ENCODE data around the gene FAM169A. TPM values are rescaled to one million over a fixed set of nuclear protein-coding genes. Genes with fewer than 3 reads are reported as not detected.
A peak's percentile ranks its signal among the peaks of the same experiment; 100 is the strongest.

Gene FAM169A
- total and polyA plus RNA-seq, 2 experiments from 2014 or later, result 16.9 to 97.7 TPM

DNA sequence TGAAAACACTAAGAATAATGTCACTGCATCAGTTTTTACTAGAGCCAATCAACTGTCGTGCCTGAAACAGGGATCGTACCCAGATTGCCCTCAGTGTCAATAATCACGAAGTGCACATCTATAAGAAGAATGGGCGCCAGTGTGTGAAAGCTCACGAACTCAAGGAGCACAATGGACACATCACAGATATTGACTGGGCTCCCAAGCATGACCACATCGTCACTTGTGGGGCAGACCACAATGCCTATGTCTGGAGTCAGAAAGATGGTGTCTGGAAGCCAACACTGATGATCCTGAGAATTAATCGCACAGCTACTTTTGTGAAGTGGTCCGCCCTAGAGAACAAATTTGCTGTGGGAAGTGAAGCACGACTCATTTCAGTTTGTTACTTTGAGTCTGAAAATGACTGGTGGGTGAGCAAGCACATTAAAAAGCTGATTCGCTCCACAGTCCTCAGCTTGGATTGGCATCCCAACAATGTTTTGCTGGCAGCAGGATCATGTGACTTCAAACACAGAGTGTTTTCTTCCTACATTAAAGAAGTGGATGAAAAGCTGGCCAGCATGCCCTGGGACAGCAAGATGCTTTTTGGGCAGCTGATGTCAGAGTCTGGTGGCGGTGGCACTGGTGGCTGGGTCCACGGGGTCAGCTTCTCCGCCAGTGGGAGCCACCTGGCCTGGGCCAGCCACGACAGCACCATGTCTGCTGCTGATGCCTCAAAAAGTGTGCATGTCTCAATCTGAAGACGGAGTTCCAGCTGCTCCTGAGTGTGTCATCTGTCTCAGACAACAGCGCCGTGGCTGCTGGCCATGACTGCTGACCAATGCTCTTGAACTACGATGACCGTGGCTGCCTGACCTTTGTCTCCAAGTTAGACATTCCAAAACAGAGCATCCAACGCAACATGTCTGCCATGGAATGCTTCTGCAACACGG lies 66.9 kb downstream of the FAM169A start:
- no peak overlapping the region for H3K4me3 ChIP-seq
- DNase-seq (ENCODE audit: low spot score) (no peak), ATAC-seq (no peak)
- peaks cover 12% of the 10 kb centered on the region for H3F3A ChIP-seq (replicated peaks; ENCODE audit: low read depth)
- Mint-ChIP-seq H3K36me3 (ENCODE audit: low read depth) (peaks cover 77% of the 10 kb centered on the region), H3K27ac (peak overlapping the region; percentile 17; the same call in 1 of the 2 replicates), H3K4me3 (no peak overlapping the region), H3K9me3 (no peaks in the 10 kb centered on the region; the same call in 2 of the 3 replicates), H3K4me1 (no peaks in the 10 kb centered on the region; the same call in 2 of the 3 replicates), H3K27me3 (ENCODE audit: insufficient read depth, low read depth, poor library complexity) (peaks cover 7% of the 10 kb centered on the region)
- H4K20me1 ChIP-seq (replicated peaks; ENCODE audit: insufficient read depth), result no peaks in the 10 kb centered on the region; the same call in 1 of the 2 replicates
- no peak overlapping the region for H2AFZ ChIP-seq
- H3K27ac ChIP-seq (ENCODE audit: low read depth), result peak overlapping the region; percentile 61
- H3K27me3 ChIP-seq (ENCODE audit: insufficient read depth), result no peaks in the 10 kb centered on the region
- peaks cover 28% of the 10 kb centered on the region for H3K79me2 ChIP-seq (replicated peaks; ENCODE audit: insufficient read depth)
- H3K36me3 ChIP-seq (ENCODE audit: insufficient read depth), result peaks cover 62% of the 10 kb centered on the region
- TF ChIP-seq POLR2AphosphoS5 (IDR thresholded peaks at IDR 0.05; ENCODE audit: low read depth) (no peak), EZH2 (IDR thresholded peaks at IDR 0.05; ENCODE audit: low read depth, unreplicated experiment) (no peak), EZH2phosphoT487 (IDR thresholded peaks at IDR 0.05; ENCODE audit: unreplicated experiment) (no peak), STAT1 (IDR thresholded peaks at IDR 0.05; ENCODE audit: unreplicated experiment) (no peak), JUNB (IDR thresholded peaks at IDR 0.05; ENCODE audit: unreplicated experiment) (no peak), CREB1 (CRISPR knock-in tag; IDR thresholded peaks at IDR 0.05; ENCODE audit: low read depth) (no peak), ZNF114 (CRISPR knock-in tag; IDR thresholded peaks at IDR 0.05) (no peak), NANOG (IDR thresholded peaks at IDR 0.05; ENCODE audit: borderline replicate concordance) (no peak), ZNF331 (CRISPR knock-in tag; IDR thresholded peaks at IDR 0.05; ENCODE audit: low read depth) (no peak)
- TF ChIP-seq, protein P1, sequence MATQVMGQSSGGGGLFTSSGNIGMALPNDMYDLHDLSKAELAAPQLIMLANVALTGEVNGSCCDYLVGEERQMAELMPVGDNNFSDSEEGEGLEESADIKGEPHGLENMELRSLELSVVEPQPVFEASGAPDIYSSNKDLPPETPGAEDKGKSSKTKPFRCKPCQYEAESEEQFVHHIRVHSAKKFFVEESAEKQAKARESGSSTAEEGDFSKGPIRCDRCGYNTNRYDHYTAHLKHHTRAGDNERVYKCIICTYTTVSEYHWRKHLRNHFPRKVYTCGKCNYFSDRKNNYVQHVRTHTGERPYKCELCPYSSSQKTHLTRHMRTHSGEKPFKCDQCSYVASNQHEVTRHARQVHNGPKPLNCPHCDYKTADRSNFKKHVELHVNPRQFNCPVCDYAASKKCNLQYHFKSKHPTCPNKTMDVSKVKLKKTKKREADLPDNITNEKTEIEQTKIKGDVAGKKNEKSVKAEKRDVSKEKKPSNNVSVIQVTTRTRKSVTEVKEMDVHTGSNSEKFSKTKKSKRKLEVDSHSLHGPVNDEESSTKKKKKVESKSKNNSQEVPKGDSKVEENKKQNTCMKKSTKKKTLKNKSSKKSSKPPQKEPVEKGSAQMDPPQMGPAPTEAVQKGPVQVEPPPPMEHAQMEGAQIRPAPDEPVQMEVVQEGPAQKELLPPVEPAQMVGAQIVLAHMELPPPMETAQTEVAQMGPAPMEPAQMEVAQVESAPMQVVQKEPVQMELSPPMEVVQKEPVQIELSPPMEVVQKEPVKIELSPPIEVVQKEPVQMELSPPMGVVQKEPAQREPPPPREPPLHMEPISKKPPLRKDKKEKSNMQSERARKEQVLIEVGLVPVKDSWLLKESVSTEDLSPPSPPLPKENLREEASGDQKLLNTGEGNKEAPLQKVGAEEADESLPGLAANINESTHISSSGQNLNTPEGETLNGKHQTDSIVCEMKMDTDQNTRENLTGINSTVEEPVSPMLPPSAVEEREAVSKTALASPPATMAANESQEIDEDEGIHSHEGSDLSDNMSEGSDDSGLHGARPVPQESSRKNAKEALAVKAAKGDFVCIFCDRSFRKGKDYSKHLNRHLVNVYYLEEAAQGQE (IDR thresholded peaks at IDR 0.05; ENCODE audit: unreplicated experiment), result no peak
- TF ChIP-seq, protein P2, sequence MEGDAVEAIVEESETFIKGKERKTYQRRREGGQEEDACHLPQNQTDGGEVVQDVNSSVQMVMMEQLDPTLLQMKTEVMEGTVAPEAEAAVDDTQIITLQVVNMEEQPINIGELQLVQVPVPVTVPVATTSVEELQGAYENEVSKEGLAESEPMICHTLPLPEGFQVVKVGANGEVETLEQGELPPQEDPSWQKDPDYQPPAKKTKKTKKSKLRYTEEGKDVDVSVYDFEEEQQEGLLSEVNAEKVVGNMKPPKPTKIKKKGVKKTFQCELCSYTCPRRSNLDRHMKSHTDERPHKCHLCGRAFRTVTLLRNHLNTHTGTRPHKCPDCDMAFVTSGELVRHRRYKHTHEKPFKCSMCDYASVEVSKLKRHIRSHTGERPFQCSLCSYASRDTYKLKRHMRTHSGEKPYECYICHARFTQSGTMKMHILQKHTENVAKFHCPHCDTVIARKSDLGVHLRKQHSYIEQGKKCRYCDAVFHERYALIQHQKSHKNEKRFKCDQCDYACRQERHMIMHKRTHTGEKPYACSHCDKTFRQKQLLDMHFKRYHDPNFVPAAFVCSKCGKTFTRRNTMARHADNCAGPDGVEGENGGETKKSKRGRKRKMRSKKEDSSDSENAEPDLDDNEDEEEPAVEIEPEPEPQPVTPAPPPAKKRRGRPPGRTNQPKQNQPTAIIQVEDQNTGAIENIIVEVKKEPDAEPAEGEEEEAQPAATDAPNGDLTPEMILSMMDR (conservative IDR thresholded peaks at IDR 0.05; ENCODE audit: low read depth in 2 of 2), result no peak
- TF ChIP-seq, protein P3, sequence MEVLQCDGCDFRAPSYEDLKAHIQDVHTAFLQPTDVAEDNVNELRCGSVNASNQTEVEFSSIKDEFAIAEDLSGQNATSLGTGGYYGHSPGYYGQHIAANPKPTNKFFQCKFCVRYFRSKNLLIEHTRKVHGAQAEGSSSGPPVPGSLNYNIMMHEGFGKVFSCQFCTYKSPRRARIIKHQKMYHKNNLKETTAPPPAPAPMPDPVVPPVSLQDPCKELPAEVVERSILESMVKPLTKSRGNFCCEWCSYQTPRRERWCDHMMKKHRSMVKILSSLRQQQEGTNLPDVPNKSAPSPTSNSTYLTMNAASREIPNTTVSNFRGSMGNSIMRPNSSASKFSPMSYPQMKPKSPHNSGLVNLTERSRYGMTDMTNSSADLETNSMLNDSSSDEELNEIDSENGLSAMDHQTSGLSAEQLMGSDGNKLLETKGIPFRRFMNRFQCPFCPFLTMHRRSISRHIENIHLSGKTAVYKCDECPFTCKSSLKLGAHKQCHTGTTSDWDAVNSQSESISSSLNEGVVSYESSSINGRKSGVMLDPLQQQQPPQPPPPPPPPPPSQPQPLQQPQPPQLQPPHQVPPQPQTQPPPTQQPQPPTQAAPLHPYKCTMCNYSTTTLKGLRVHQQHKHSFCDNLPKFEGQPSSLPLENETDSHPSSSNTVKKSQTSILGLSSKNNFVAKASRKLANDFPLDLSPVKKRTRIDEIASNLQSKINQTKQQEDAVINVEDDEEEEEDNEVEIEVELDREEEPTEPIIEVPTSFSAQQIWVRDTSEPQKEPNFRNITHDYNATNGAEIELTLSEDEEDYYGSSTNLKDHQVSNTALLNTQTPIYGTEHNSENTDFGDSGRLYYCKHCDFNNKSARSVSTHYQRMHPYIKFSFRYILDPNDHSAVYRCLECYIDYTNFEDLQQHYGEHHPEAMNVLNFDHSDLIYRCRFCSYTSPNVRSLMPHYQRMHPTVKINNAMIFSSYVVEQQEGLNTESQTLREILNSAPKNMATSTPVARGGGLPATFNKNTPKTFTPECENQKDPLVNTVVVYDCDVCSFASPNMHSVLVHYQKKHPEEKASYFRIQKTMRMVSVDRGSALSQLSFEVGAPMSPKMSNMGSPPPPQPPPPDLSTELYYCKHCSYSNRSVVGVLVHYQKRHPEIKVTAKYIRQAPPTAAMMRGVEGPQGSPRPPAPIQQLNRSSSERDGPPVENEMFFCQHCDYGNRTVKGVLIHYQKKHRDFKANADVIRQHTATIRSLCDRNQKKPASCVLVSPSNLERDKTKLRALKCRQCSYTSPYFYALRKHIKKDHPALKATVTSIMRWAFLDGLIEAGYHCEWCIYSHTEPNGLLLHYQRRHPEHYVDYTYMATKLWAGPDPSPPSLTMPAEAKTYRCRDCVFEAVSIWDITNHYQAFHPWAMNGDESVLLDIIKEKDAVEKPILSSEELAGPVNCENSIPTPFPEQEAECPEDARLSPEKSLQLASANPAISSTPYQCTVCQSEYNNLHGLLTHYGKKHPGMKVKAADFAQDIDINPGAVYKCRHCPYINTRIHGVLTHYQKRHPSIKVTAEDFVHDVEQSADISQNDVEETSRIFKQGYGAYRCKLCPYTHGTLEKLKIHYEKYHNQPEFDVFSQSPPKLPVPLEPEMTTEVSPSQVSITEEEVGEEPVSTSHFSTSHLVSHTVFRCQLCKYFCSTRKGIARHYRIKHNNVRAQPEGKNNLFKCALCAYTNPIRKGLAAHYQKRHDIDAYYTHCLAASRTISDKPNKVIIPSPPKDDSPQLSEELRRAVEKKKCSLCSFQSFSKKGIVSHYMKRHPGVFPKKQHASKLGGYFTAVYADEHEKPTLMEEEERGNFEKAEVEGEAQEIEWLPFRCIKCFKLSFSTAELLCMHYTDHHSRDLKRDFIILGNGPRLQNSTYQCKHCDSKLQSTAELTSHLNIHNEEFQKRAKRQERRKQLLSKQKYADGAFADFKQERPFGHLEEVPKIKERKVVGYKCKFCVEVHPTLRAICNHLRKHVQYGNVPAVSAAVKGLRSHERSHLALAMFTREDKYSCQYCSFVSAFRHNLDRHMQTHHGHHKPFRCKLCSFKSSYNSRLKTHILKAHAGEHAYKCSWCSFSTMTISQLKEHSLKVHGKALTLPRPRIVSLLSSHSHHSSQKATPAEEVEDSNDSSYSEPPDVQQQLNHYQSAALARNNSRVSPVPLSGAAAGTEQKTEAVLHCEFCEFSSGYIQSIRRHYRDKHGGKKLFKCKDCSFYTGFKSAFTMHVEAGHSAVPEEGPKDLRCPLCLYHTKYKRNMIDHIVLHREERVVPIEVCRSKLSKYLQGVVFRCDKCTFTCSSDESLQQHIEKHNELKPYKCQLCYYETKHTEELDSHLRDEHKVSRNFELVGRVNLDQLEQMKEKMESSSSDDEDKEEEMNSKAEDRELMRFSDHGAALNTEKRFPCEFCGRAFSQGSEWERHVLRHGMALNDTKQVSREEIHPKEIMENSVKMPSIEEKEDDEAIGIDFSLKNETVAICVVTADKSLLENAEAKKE (CRISPR knock-in tag; IDR thresholded peaks at IDR 0.05), result no peak
- TF ChIP-seq, protein P4, sequence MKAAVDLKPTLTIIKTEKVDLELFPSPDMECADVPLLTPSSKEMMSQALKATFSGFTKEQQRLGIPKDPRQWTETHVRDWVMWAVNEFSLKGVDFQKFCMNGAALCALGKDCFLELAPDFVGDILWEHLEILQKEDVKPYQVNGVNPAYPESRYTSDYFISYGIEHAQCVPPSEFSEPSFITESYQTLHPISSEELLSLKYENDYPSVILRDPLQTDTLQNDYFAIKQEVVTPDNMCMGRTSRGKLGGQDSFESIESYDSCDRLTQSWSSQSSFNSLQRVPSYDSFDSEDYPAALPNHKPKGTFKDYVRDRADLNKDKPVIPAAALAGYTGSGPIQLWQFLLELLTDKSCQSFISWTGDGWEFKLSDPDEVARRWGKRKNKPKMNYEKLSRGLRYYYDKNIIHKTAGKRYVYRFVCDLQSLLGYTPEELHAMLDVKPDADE (IDR thresholded peaks at IDR 0.05), result no peak
- H3K4me2 ChIP-seq, result no peak overlapping the region
- H3K9me2 ChIP-seq (ENCODE audit: insufficient read depth), result no peaks in the 10 kb centered on the region
- no peaks in the 10 kb centered on the region for H3K4me1 ChIP-seq (ENCODE audit: insufficient read depth)

Data from GM23338 (cell line).